Measurements from ENCODE around the gene EFS.
"Not testable (repeated sequence)": the region's sequence is repeated elsewhere in the genome, so short reads cannot be mapped to it uniquely, and the experiment has no call there.

The EFS gene

DNA sequence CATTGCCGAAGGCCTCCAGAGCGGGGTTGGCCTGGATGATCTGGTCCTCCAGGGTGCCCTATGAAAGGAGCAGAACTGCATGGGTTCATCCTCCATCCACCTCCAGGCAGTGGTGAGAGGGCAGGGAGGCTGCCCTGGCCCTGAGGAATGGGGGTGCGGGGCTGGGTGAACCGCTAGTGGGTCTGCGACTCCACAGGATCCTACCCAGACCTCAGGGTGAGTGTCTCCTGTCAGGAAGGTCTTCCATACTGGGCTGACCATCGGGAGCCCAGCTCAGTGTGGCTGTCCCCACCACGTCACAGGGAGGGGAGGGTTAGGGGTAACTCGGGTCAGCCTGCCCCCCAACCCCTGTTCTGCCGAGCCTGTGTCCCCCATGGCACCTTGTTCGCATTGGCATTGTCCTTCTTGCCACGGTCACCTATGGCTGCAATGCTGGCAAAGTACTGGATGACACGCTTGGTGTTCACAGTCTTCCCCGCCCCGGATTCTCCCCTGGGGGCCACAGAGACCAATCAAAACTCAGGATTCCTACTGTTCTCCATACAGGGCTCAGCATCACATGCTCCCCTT, 39.4 kb upstream of the EFS start:
- no peak for TF ChIP-seq POLR2A (IDR thresholded peaks at IDR 0.05; ENCODE audit: low read length)
- DNase-seq: no peak

DNA sequence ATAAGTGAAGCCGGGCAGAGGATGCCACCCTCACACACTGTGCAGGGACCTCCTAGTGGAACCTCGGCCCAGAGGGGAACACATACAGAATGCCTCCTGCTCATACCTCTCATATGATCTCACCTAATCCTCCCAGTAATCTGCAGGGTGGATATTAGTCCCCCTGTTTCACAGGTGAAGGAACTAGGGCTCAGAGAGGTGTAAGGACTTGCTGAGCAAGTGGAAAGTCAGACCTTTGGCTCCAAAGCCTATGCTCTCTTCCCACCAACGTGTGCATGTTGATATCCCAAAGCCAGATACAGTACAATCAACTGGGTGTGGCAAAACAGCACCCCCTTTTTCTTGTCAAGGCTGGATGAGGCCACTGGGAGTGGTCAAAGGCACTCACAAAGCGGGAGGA, 38.9 kb upstream of the EFS start:
- DNase-seq: no peak
- TF ChIP-seq GATA1 (IDR thresholded peaks at IDR 0.05; ENCODE audit: low read depth, low read length) (no peak), POLR2A (IDR thresholded peaks at IDR 0.05; ENCODE audit: low read length) (no peak)

DNA sequence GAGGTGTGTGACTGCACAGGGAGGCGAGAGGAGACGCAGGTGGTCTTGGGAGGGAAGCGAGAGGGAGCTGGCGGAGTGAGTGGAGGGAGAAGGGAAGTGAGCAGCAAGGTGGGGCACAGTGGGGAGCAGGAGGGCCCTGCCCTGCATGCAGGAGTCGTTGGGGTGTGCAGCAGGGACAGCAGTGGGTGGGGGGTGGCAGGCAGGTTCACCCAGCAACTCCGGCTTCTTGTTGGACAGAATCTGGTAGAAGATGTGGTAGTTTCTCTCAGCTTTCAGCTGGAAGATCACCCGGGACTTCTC, 38.1 kb upstream of the EFS start:
- TF ChIP-seq POLR2A (IDR thresholded peaks at IDR 0.05; ENCODE audit: low read length): no peak
- no peak for TF ChIP-seq GATA1 (IDR thresholded peaks at IDR 0.05; ENCODE audit: low read depth, low read length)
- no peak for DNase-seq

DNA sequence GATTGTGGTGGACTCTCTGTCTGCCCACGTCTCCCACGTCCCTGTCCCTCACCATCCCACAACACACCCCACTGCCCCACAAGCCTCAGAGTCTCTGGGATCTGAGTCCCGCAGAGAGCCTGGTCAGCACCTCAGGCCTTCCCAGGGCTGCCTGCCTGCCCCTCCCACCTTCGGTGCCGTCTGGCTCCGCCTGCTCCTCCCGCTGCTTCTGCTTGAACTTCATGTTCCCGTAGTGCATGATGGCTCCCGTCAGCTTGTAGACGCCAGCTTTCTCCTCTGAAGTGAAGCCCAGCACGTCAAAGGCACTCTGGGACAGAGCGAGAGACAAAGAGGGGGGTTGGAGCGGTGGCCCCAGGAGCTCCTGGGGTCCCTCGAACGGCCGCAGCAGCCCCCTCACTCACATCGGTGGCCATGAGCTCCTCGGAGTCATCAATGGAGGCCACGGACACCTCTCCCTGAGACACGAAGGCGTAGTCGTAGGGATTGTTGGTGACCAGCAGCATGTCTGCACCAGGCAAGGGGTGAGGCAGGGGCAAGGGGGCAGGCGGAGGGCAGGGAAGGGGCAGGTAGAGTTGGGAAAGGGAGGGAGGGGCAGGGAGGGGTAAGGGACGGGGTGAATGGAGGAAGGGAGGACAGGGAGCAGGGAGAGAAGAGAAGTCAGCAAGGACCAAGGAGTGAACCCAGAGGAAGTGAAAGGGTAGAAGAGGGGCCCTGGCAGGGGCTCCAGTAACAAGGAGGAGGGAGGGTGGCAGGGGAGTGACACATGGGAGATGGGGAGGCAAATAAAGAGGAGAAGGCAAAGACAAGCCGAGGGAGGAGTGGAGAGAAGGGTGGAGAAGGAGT, 37.5 kb upstream of the EFS start:
- TF ChIP-seq POLR2A (IDR thresholded peaks at IDR 0.05; ENCODE audit: low read length) (no peak), GATA1 (IDR thresholded peaks at IDR 0.05; ENCODE audit: low read depth, low read length) (no peak)
- DNase-seq: no peak

DNA sequence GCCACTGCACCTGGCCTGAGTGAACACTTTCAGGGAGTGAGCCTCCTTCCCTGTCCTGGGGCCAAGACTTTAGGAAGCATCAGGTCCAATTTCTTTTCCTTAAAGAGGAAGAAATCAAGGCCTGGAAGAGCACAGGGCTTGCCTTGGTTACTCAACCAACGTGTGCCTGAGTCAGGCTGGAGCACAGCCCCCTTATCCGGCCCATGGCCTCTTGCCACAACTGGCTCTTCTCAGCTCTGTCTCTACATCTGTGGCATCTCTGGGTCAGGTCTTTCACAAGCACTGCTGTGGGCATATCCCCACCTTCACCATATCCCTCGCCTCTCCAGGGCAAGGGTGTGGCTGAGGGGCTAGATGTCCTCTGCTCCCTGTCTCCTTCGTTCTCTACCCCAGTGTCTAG, 36.3 kb upstream of the EFS start:
- no peak for DNase-seq
- TF ChIP-seq GATA1 (IDR thresholded peaks at IDR 0.05; ENCODE audit: low read depth, low read length) (no peak), POLR2A (IDR thresholded peaks at IDR 0.05; ENCODE audit: low read length) (no peak)

DNA sequence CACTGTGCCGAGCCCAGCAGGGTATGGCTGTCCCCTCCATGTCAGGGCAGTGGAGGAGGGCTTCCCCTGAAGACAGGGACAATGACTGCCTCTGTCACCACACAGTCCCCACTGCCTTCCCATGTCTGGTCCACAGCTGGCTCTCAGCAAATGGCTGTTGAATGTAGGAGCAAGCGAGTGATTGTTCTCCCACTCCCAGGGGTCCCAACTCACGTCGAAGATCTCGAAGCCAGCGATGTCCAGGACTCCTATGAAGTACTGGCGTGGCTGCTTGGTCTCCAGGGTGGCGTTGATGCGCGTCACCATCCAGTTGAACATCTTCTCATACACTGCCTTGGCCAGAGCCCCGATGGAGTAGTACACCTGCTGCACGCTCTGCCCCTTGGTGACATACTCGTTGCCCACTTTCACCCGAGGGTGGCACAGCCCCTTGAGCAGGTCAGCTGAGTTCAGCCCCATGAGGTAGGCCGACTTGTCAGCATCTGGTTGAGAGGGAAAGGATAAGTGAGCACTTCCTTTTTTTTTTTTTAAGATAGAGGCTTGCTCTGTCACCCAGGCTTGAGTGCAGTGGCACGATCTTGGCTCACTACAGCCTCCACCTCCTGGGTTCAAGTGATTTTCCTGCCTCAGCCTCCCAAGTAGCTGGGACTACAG, 35.7 kb upstream of the EFS start:
- DNase-seq: not testable (repeated sequence)

DNA sequence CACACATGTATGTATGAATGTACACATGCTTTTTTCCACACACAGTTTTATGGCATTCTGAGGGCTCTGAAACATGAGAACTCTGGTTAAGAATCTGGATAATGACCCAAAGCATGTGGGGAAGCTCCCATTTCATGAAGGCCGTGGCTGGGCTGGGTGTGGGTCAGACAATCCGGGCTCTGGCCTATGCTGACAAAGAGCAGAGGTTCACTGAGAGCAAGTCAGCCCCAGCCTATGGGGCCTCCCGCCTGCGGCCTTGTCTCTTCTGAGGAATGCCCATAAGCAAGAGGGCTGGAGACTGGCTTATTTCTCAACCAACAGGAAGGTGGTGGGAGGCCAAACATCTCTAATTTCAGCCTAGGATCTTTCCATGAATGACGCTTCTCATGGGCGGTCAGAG, 34.6 kb upstream of the EFS start:
- TF ChIP-seq GATA1 (IDR thresholded peaks at IDR 0.05; ENCODE audit: low read depth, low read length): no peak
- no peak for TF ChIP-seq POLR2A (IDR thresholded peaks at IDR 0.05; ENCODE audit: low read length)

DNA sequence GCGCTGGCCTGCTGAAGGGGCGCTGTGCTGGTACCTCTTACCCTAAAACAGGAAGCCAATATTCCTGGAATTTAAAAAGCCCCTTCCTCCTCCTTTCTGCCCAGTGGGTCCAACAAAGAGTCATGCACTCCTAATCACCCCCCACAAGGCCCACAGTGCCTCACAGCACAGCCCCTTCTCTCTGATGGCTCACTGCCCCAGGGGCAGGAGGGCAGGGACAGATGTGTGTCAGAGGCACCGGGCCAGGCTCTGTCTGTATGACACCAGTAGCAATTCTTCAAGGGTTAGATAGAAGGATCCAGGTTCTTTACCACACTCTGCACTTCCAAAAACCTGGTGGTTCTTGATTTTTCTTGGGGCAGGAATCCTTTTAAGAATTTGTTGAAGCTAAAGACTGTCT, 34.2 kb upstream of the EFS start:
- DNase-seq: no peak
- TF ChIP-seq POLR2A (IDR thresholded peaks at IDR 0.05; ENCODE audit: low read length) (no peak), GATA1 (IDR thresholded peaks at IDR 0.05; ENCODE audit: low read depth, low read length) (no peak)

More for the DNA sequence above, 34.6 kb upstream of the EFS start:
- no peak for DNase-seq

DNA sequence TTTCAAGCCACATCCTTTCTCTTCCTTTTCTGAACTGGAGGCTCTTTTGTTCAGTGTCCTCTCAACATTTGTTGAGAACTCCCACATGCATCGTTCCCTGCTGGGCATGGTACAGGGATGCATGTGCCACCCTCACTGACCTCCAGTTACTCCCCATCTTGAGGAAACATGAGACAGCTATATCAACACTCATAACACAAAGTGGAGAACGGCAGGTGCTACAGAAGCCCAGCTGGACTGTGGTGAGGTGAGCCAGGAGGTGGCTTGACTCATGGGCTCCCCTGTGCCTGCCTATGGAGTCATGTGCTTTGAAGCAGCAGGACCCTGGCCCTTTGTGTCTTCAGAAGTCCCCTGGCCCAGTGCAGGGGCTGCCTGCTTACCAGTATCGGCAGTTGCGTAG, 33.4 kb upstream of the EFS start:
- DNase-seq: no peak
- no peak for TF ChIP-seq POLR2A (IDR thresholded peaks at IDR 0.05; ENCODE audit: low read length)
- TF ChIP-seq GATA1 (IDR thresholded peaks at IDR 0.05; ENCODE audit: low read depth, low read length): no peak

DNA sequence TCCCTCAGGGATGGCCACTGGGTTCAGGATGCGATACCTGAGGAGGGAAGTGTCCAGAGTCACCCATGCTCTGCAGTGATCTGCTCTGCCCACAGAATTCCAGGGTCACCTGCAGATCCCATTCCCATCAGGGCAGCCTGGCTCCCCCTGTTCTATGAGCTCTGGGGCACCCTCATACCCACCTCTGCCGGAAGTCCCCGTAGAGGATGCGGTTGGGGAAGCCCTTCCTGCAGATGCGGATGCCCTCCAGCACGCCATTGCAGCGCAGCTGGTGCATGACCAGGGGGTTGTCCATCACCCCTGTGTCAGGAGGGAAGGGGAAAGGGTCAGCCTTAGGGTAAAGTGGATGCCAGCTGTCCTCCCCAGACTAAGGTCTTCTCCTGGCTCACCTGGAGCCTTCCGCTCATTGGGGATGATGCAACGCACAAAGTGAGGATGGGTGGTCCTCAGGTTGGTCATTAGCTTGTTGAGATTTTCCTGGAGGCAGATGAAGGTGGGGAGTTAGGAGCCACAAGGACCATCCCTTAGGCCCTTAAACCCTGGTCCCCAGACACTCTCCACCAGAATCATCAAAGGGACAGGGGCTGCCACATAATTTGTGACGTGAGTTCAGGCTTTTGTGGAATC, 31.9 kb upstream of the EFS start:
- TF ChIP-seq POLR2A (IDR thresholded peaks at IDR 0.05; ENCODE audit: low read length) (no peak), GATA1 (IDR thresholded peaks at IDR 0.05; ENCODE audit: low read depth, low read length) (no peak)
- DNase-seq: no peak

DNA sequence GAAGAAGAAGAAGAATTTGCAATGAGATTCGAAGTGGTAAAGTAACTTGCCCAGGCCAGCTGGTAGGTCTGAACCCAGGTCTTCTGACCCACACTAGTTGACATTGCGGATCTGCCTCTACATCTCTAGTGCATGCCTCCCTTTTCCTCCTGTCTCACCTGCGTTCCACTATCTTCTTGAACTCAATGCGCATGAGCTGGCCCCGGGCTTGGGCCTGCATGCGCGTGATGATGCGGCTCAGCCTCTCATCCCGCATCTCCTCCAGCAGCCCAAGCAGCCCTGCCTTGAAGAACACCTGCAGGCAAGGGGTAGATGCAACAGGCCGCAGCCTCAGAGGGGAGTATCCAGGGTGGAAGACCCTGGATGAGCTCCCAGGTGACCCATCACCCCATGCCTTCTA, 31.2 kb upstream of the EFS start:
- DNase-seq: no peak
- TF ChIP-seq POLR2A (IDR thresholded peaks at IDR 0.05; ENCODE audit: low read length): no peak
- no peak for TF ChIP-seq GATA1 (IDR thresholded peaks at IDR 0.05; ENCODE audit: low read depth, low read length)

DNA sequence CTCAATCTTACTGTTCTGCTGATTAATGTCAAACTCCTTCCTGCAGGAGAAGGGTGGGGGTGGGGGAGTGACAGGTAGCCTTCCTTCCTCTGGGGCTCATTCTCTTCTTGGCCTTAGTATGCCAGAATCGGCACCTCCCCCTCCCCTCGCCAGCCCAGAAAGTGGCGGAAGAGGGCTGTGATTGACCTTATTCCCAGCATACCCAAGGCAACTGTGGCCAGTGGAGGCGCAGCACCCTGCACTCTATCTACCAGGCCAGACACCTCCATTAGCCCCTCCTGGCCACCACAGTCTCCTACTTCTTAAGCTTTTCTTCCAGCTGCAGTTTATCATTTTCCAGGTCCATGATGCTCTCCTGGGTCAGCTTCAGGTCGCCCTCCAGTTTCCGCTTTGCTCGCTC, 27.6 kb upstream of the EFS start:
- no peak for TF ChIP-seq GATA1 (IDR thresholded peaks at IDR 0.05; ENCODE audit: low read depth, low read length)
- no peak for TF ChIP-seq POLR2A (IDR thresholded peaks at IDR 0.05; ENCODE audit: low read length)

DNA sequence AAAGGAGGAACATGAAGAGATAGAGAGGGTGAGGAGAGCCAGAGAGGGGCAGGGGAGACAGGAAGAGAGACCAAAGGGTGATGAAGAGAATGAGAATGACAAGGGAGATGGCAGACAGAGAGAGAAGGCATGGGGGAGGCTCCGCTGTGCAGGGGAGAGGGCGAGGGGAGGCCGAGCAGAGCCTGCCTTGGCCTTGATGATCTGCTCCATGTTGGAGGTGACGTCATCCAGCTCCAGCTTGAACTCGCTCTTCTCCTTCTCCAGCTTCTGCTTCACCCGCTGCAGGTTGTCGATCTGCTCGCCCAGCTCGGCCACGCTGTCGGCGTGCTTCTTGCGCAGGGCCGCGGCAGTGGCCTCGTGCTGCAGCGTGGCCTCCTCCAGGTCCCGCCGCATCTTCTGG, 24.9 kb upstream of the EFS start:
- DNase-seq: not testable (repeated sequence)

More for the DNA sequence above, 27.6 kb upstream of the EFS start:
- no peak for DNase-seq

DNA sequence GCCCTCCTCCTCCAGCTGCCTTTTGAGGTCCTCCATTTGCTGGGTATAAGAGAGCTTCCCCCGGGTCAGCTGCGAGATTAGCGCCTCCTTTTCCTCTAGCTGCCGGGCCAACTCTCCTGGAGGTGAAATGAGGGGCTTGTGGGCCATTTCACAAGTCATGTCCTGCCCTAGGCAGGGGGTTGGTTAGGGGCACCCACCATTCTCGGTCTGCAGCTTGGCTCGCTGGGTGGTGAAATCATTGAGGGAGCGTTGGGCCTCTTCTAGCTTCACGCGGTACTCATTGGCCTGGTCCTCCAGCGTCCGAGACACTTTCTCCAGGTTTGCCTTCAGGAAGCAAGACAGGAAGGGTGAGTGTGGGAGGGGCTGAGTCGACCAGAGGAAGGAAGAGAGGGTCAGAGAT, 24.4 kb upstream of the EFS start:
- no peak for DNase-seq
- TF ChIP-seq GATA1 (IDR thresholded peaks at IDR 0.05; ENCODE audit: low read depth, low read length) (no peak), POLR2A (IDR thresholded peaks at IDR 0.05; ENCODE audit: low read length) (no peak)

DNA sequence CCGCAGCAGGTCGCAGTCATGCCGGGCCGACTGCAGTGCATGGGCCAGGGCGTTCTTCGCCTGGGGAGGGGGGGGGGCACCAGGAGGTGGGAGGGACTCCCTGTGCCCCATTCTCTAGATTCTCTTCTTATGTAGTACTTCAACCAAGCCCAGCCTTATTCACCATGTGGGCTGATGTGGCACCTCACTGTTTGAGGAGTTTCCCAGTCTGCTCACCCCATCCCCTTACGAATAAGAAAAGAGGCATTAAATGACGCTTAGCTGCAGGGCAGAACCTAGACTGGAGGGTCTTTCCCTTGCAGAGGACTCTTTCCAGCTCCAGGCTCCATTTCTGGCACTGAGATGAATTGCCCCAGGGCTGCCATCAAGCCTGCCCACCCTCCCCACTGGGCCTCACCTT, 24.0 kb upstream of the EFS start:
- DNase-seq: no peak
- TF ChIP-seq POLR2A (IDR thresholded peaks at IDR 0.05; ENCODE audit: low read length) (no peak), GATA1 (IDR thresholded peaks at IDR 0.05; ENCODE audit: low read depth, low read length) (no peak)
